Measurements from ENCODE around the gene RFX5.

GRCh38 chr1:151391079-151391563, 44.1 kb upstream of the RFX5 start:
- TF ChIP-seq CTCF (IDR thresholded peaks at IDR 0.05) = no peak
- TF ChIP-seq POLR2A (IDR thresholded peaks at IDR 0.05) = no peak

Measured in adrenal gland (tissue), 5 donors.